Measurements from ENCODE around the gene FARS2. TPM values are rescaled to one million over a fixed set of nuclear protein-coding genes. Genes with fewer than 3 reads are reported as not detected.
A peak's percentile ranks its signal among the peaks of the same experiment; 100 is the strongest.

FARS2 gene
- total RNA-seq, 4 donors from 2014 or later, result 8.3 to 18.5 (median 13.0) TPM

GRCh38 chr6:5295623-5296022 lies 34.3 kb downstream of the FARS2 start:
- DNase-seq, result no peak
- Histone ChIP-seq H3K27ac (no peak overlapping the region), H3K4me1 (peaks cover 0 to 8% (median 3%) of the 10 kb centered on the region in 3 donors), H3K36me3 (no peaks in the 10 kb centered on the region), H3K27me3 (no peaks in the 10 kb centered on the region), H3K4me3 (no peak overlapping the region), H3K9me3 (no peaks in the 10 kb centered on the region)
- intact Hi-C loops (cut with DNase I), result no loop called here
- TF ChIP-seq POLR2A (IDR thresholded peaks at IDR 0.05) (no peak), CTCF (IDR thresholded peaks at IDR 0.05) (no peak)
- 76 to 78% methylated on average over 7 of the region's 7 CpGs for WGBS, 2 donors

- Histone ChIP-seq H3K4me1 (peaks cover 0 to 16% (median 3%) of the 10 kb centered on the region in 3 donors), H3K4me3 (no peak overlapping the region), H3K36me3 (no peaks in the 10 kb centered on the region), H3K27ac (no peak overlapping the region), H3K27me3 (no peaks in the 10 kb centered on the region), H3K9me3 (no peaks in the 10 kb centered on the region)
- TF ChIP-seq POLR2A (IDR thresholded peaks at IDR 0.05) (no peak), CTCF (IDR thresholded peaks at IDR 0.05) (no peak)
- no peak for DNase-seq
- intact Hi-C loops (cut with DNase I), result loop anchor here (10.0 kb wide), 1 partner anchor 155 kb away; no protein-coding TSS in a partner anchor
- 75 to 77% methylated on average over 1 of the region's 1 CpG for WGBS, 2 donors
These were observed 39.0 kb downstream of the FARS2 start for GRCh38 chr6:5300206-5300764.

GRCh38 chr6:5302220-5302946 lies 41.1 kb downstream of the FARS2 start:
- no peak overlapping the region for H3K4me3 ChIP-seq
- DNase-seq, result no peak
- H3K36me3 ChIP-seq, result no peaks in the 10 kb centered on the region
- no peak for TF ChIP-seq CTCF (IDR thresholded peaks at IDR 0.05)
- no peak for TF ChIP-seq POLR2A (IDR thresholded peaks at IDR 0.05)
- peaks cover 0 to 16% (median 3%) of the 10 kb centered on the region in 3 donors for H3K4me1 ChIP-seq
- no peaks in the 10 kb centered on the region for H3K27me3 ChIP-seq
- no peaks in the 10 kb centered on the region for H3K9me3 ChIP-seq
- WGBS, 2 donors, result 69 to 83% methylated on average over 8 to 10 of the region's 10 CpGs
- H3K27ac ChIP-seq, result no peak overlapping the region
- intact Hi-C loops (cut with DNase I), result loop anchor here (10.0 kb wide), 1 partner anchor 158 kb away; no protein-coding TSS in a partner anchor

GRCh38 chr6:5302995-5303622 lies 41.8 kb downstream of the FARS2 start:
- Histone ChIP-seq H3K9me3 (no peaks in the 10 kb centered on the region), H3K36me3 (no peaks in the 10 kb centered on the region), H3K27me3 (no peaks in the 10 kb centered on the region), H3K4me1 (peaks cover 0 to 16% (median 3%) of the 10 kb centered on the region in 3 donors), H3K27ac (no peak overlapping the region), H3K4me3 (no peak overlapping the region)
- intact Hi-C loops (cut with DNase I), result loop anchor here (10.0 kb wide), 1 partner anchor 158 kb away; no protein-coding TSS in a partner anchor
- DNase-seq, result no peak
- WGBS, 2 donors, result 17 to 39% methylated on average over 8 to 10 of the region's 10 CpGs
- TF ChIP-seq POLR2A (IDR thresholded peaks at IDR 0.05), result no peak
- TF ChIP-seq CTCF (IDR thresholded peaks at IDR 0.05), result peak; percentile 20 to 77 (median 60)

- intact Hi-C loops (cut with DNase I), result loop anchor here (10.0 kb wide), 1 partner anchor 159 kb away; no protein-coding TSS in a partner anchor
- no peak overlapping the region for H3K27ac ChIP-seq
- WGBS, 2 donors, result 86 to 89% methylated on average over 8 of the region's 8 CpGs
These were observed 42.4 kb downstream of the FARS2 start for GRCh38 chr6:5303682-5304081.

More at GRCh38 chr6:5303682-5304081, 42.4 kb downstream of the FARS2 start:
- H3K4me3 ChIP-seq, result no peak overlapping the region
- no peak for DNase-seq
- TF ChIP-seq POLR2A (IDR thresholded peaks at IDR 0.05), result no peak
- TF ChIP-seq CTCF (IDR thresholded peaks at IDR 0.05), result no peak
- H3K9me3 ChIP-seq, result no peaks in the 10 kb centered on the region
- no peaks in the 10 kb centered on the region for H3K27me3 ChIP-seq
- H3K36me3 ChIP-seq, result no peaks in the 10 kb centered on the region
- peaks cover 0 to 16% (median 3%) of the 10 kb centered on the region in 3 donors for H3K4me1 ChIP-seq

All from esophagus squamous epithelium (tissue), 5 donors.